Sigmoid colon (tissue), 7 donors: ENCODE measurements around the gene PRLR. TPM values are rescaled to one million over a fixed set of nuclear protein-coding genes. Genes with fewer than 3 reads are reported as not detected.

Experiments
- DNase-seq: peaks from one replicate; pipeline ENCODE4 v3.0.0-alpha.2; 2019
- H3K27ac ChIP-seq, 4 donors: fragments of 200-600 bp; sonication (generic); one replicate each; pipeline ENCODE4 v1.5.1; 2016 to 2019; ENCODE audit warnings: mild to moderate bottlenecking in 1 of 4
- H3K27me3 ChIP-seq, 3 donors: fragments of 200-600 bp; sonication (generic); one replicate each; pipeline ENCODE4 v1.5.1; 2019; ENCODE audit warnings: mild to moderate bottlenecking in 1 of 3
- H3K36me3 ChIP-seq, 4 donors: fragments of 200-600 bp; sonication (generic); one replicate each; pipeline ENCODE4 v1.5.1; 2016 to 2019
- H3K4me1 ChIP-seq, 4 donors: fragments of 200-600 bp; sonication (generic); one replicate each; pipeline ENCODE4 v1.5.1; 2017 to 2019
- H3K4me3 ChIP-seq, 4 donors: fragments of 200-600 bp; sonication (generic); one replicate each; pipeline ENCODE4 v1.5.1; 2017 to 2019; ENCODE audit warnings: mild to moderate bottlenecking in 2 of 4, moderate library complexity in 1 of 4
- H3K9me3 ChIP-seq, 4 donors: fragments of 200-600 bp in 3 of 4; sonication (generic) in 3 of 4; one replicate each; pipeline versions ENCODE4 v1.5.1 to v1.6.1; 2013 to 2019
- EP300 ChIP-seq, 4 donors: sonication (generic); formaldehyde crosslinking; IDR thresholded peaks; one replicate each; pipeline ENCODE4 v1.6.1; 2017; ENCODE audit warnings: antibody characterized with exemption in 4 of 4
- POLR2A ChIP-seq, 2 donors: fragments of 450-650 bp; IDR thresholded peaks; one replicate each; pipeline ENCODE4 v1.6.1; 2016; ENCODE audit warnings: antibody characterized with exemption in 2 of 2, mild to moderate bottlenecking in 2 of 2, moderate library complexity in 2 of 2
- POLR2AphosphoS5 ChIP-seq, 4 donors: sonication (generic); formaldehyde crosslinking; IDR thresholded peaks; one replicate each; pipeline ENCODE4 v1.6.1; 2017; ENCODE audit warnings: antibody characterized with exemption in 4 of 4
- WGBS, 2 donors: extraction: QIAGEN DNeasy Blood & Tissue Kit; methylation state at CpG; one replicate each; pipeline ENCODE4 v1.1.7; 2013; 5-methylcytosine and 5-hydroxymethylcytosine counted together
- intact Hi-C: fragments of 100-400 bp; cut with DNase I; formaldehyde crosslinking; loops from one replicate; pipeline ENCODE4 v1.15.1; 2023
- polyA plus RNA-seq, 3 donors: library from polyadenylated mRNA; stranded (reverse); fragments of 200-250 nt; gene quantifications; one replicate each; pipeline ENCODE4 v1.2.3, GENCODE V29; 2013
- total RNA-seq, 4 donors: library from RNA; depleted of rRNA; stranded (reverse); fragments of >200 nt; gene quantifications; one replicate each; pipeline ENCODE4 v1.1.0, GENCODE V29; 2016
- TF ChIP-seq, protein P1 (sequence below), 4 experiments: fragments of 450-650 bp in 3 of 4; fragments of 200-600 bp in 1 of 4; IDR thresholded peaks; one replicate each; pipeline ENCODE4 v1.5.1; 2016 to 2019; ENCODE audit warnings: antibody characterized with exemption in 4 of 4, mild to moderate bottlenecking in 3 of 4, moderate library complexity in 2 of 4
- donor health status: healthy with polysubstance abuse.
- donor health status: Bipolar disorder and iron deficiency.
- donor health status: healthy.

PRLR gene
- total and polyA plus RNA-seq, 7 donors, result 0.60 to 1.9 (median 0.95) TPM

- Histone ChIP-seq H3K4me3 (no peak overlapping the region), H3K4me1 (no peaks in the 10 kb centered on the region), H3K27ac (no peak overlapping the region), H3K36me3 (no peaks in the 10 kb centered on the region), H3K27me3 (no peaks in the 10 kb centered on the region), H3K9me3 (no peaks in the 10 kb centered on the region)
- no peak for DNase-seq
- WGBS, 2 donors, result 67 to 69% methylated on average over 1 of the region's 1 CpG
- intact Hi-C loops, result no loop called here
- TF ChIP-seq POLR2A (IDR thresholded peaks at IDR 0.05) (no peak), EP300 (IDR thresholded peaks at IDR 0.05) (no peak), POLR2AphosphoS5 (IDR thresholded peaks at IDR 0.05) (no peak)
- TF ChIP-seq, protein P1, sequence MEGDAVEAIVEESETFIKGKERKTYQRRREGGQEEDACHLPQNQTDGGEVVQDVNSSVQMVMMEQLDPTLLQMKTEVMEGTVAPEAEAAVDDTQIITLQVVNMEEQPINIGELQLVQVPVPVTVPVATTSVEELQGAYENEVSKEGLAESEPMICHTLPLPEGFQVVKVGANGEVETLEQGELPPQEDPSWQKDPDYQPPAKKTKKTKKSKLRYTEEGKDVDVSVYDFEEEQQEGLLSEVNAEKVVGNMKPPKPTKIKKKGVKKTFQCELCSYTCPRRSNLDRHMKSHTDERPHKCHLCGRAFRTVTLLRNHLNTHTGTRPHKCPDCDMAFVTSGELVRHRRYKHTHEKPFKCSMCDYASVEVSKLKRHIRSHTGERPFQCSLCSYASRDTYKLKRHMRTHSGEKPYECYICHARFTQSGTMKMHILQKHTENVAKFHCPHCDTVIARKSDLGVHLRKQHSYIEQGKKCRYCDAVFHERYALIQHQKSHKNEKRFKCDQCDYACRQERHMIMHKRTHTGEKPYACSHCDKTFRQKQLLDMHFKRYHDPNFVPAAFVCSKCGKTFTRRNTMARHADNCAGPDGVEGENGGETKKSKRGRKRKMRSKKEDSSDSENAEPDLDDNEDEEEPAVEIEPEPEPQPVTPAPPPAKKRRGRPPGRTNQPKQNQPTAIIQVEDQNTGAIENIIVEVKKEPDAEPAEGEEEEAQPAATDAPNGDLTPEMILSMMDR (IDR thresholded peaks at IDR 0.05), result no peak
Measured at GRCh38 chr5:35149041-35149440, 81.2 kb downstream of the PRLR start.

- no peak for DNase-seq
- 77 to 91% methylated on average over 3 of the region's 3 CpGs for WGBS, 2 donors
- intact Hi-C loops, result no loop called here
- no peaks in the 10 kb centered on the region for H3K9me3 ChIP-seq
- H3K27me3 ChIP-seq, result no peaks in the 10 kb centered on the region
- no peaks in the 10 kb centered on the region for H3K4me1 ChIP-seq
- H3K4me3 ChIP-seq, result no peak overlapping the region
- no peak overlapping the region for H3K27ac ChIP-seq
- TF ChIP-seq POLR2A (IDR thresholded peaks at IDR 0.05), result no peak
- TF ChIP-seq POLR2AphosphoS5 (IDR thresholded peaks at IDR 0.05), result no peak
- TF ChIP-seq, protein P1 (IDR thresholded peaks at IDR 0.05), result no peak
- TF ChIP-seq EP300 (IDR thresholded peaks at IDR 0.05), result no peak
- no peaks in the 10 kb centered on the region for H3K36me3 ChIP-seq
Measured at GRCh38 chr5:35146406-35146805, 83.9 kb downstream of the PRLR start.

- Histone ChIP-seq H3K27ac (no peak overlapping the region), H3K9me3 (no peaks in the 10 kb centered on the region), H3K27me3 (no peaks in the 10 kb centered on the region), H3K4me1 (no peaks in the 10 kb centered on the region), H3K4me3 (no peak overlapping the region), H3K36me3 (no peaks in the 10 kb centered on the region)
- DNase-seq, result no peak
- no peak for TF ChIP-seq POLR2AphosphoS5 (IDR thresholded peaks at IDR 0.05)
- TF ChIP-seq POLR2A (IDR thresholded peaks at IDR 0.05), result no peak
- TF ChIP-seq, protein P1 (IDR thresholded peaks at IDR 0.05), result no peak
- no peak for TF ChIP-seq EP300 (IDR thresholded peaks at IDR 0.05)
- intact Hi-C loops, result no loop called here
- WGBS, 2 donors, result 88 to 89% methylated on average over 2 of the region's 2 CpGs
Measured at GRCh38 chr5:35145691-35146317, 84.5 kb downstream of the PRLR start.

- Histone ChIP-seq H3K4me3 (no peak overlapping the region), H3K9me3 (no peaks in the 10 kb centered on the region), H3K36me3 (no peaks in the 10 kb centered on the region), H3K27me3 (no peaks in the 10 kb centered on the region), H3K27ac (no peak overlapping the region), H3K4me1 (no peaks in the 10 kb centered on the region)
- TF ChIP-seq POLR2AphosphoS5 (IDR thresholded peaks at IDR 0.05) (no peak), EP300 (IDR thresholded peaks at IDR 0.05) (no peak), POLR2A (IDR thresholded peaks at IDR 0.05) (no peak)
- TF ChIP-seq, protein P1 (IDR thresholded peaks at IDR 0.05), result no peak
- DNase-seq, result no peak
- WGBS, 2 donors, result 89 to 90% methylated on average over 5 of the region's 5 CpGs
- intact Hi-C loops, result no loop called here
Measured at GRCh38 chr5:35145012-35145411, 85.3 kb downstream of the PRLR start.

GRCh38 chr5:35143841-35144240 is 86.4 kb downstream of the PRLR start:
- 88 to 93% methylated on average over 3 of the region's 3 CpGs for WGBS, 2 donors

More at GRCh38 chr5:35143841-35144240, 86.4 kb downstream of the PRLR start:
- Histone ChIP-seq H3K9me3 (no peaks in the 10 kb centered on the region), H3K4me3 (no peak overlapping the region), H3K4me1 (no peaks in the 10 kb centered on the region), H3K27ac (no peak overlapping the region), H3K36me3 (no peaks in the 10 kb centered on the region), H3K27me3 (no peaks in the 10 kb centered on the region)
- no peak for DNase-seq
- TF ChIP-seq POLR2AphosphoS5 (IDR thresholded peaks at IDR 0.05) (no peak), POLR2A (IDR thresholded peaks at IDR 0.05) (no peak), EP300 (IDR thresholded peaks at IDR 0.05) (no peak)
- TF ChIP-seq, protein P1 (IDR thresholded peaks at IDR 0.05), result no peak
- intact Hi-C loops, result no loop called here
